Fibroblast of lung (primary cell): Measurements from ENCODE around the gene GET3.

Experiments
- EZH2 ChIP-seq: IDR thresholded peaks from 2 replicates; pipeline ENCODE4 v1.5.1; 2012; ENCODE audit warnings: low read length, control low read depth, mild to moderate bottlenecking; ENCODE audit errors: missing control alignments
- TF ChIP-seq, protein P1 (sequence below), 2 donors: IDR thresholded peaks in 1 of 2; conservative IDR thresholded peaks in 1 of 2; 1 replicate in 1 of 2; 2 replicates in 1 of 2; pipeline ENCODE4 v1.5.1; 2011 to 2012; ENCODE audit warnings: low read length in 2 of 2, control low read depth in 1 of 2, inconsistent platforms in 1 of 2, low read depth in 1 of 2, mild to moderate bottlenecking in 1 of 2

DNA sequence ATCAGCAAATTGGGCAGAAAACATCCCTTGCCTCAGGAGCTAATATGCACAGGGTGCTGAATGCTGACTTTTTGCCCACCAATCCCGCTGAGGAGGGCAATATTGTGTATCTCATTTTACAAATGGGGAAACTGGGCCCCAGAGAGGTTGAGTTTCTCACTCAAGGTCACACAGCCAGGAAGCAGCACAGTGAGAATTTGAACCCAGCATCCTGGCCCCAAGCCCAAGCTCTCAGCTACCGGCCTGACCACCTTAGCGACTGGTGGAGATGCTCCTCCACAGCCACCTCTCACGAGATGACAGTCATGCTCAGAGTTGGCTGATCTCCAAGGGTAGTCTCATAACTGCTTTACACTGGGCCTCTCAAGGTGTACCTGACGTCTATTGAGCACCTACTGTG lies 44.3 kb upstream of the GET3 start:
- TF ChIP-seq, protein P1, sequence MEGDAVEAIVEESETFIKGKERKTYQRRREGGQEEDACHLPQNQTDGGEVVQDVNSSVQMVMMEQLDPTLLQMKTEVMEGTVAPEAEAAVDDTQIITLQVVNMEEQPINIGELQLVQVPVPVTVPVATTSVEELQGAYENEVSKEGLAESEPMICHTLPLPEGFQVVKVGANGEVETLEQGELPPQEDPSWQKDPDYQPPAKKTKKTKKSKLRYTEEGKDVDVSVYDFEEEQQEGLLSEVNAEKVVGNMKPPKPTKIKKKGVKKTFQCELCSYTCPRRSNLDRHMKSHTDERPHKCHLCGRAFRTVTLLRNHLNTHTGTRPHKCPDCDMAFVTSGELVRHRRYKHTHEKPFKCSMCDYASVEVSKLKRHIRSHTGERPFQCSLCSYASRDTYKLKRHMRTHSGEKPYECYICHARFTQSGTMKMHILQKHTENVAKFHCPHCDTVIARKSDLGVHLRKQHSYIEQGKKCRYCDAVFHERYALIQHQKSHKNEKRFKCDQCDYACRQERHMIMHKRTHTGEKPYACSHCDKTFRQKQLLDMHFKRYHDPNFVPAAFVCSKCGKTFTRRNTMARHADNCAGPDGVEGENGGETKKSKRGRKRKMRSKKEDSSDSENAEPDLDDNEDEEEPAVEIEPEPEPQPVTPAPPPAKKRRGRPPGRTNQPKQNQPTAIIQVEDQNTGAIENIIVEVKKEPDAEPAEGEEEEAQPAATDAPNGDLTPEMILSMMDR (conservative IDR thresholded peaks at IDR 0.05 in 1 of 2, IDR thresholded peaks at IDR 0.05 in 1 of 2; ENCODE audit: low read depth in 1 of 2, low read length in 2 of 2): no peak
- no peak for TF ChIP-seq EZH2
